Measurements from ENCODE around the gene TNRC6C. TPM values are rescaled to one million over a fixed set of nuclear protein-coding genes. Genes with fewer than 3 reads are reported as not detected.

Gene TNRC6C
- total RNA-seq, 2 experiments from 2014 or later: 50.7 to 57.3 TPM

GRCh38 chr17:78029697-78030096, 71.2 kb downstream of the TNRC6C start:
- intact Hi-C loops (cut with DNase I, micrococcal nuclease): no loop called here
- ChIA-PET POLR2A (interaction anchor here (0.6 to 1.1 kb wide), 2 partner anchors 36 to 71 kb away, joined by 3 to 5 read pairs; partner anchors contain the start of gene TNRC6C), CTCF (no interaction called here)
- H3K27ac Mint-ChIP-seq: no peak overlapping the region
- Histone ChIP-seq H3K9me3 (ENCODE audit: control insufficient read depth in 1 of 2, insufficient read depth in 1 of 2, low read length in 2 of 2) (no peaks in the 10 kb centered on the region), H3K27ac (ENCODE audit: low read depth in 1 of 2, low read length in 2 of 2) (no peak overlapping the region), H3K27me3 (ENCODE audit: control insufficient read depth in 1 of 2, insufficient read depth in 2 of 2, low read length in 2 of 2) (no peaks in the 10 kb centered on the region), H3K4me1 (ENCODE audit: insufficient read depth, low read length) (peaks cover 5% of the 10 kb centered on the region), H3K4me3 (ENCODE audit: low read length) (no peak overlapping the region), H3K36me3 (ENCODE audit: insufficient read depth, low read length) (peaks cover 39% of the 10 kb centered on the region)
- H3K4me1 Mint-ChIP-seq (ENCODE audit: low read depth): peaks cover 34% of the 10 kb centered on the region
- peaks cover 69% of the 10 kb centered on the region for H3K36me3 Mint-ChIP-seq (ENCODE audit: low read depth)
- no peaks in the 10 kb centered on the region for H3K9me3 Mint-ChIP-seq
- H3K4me3 Mint-ChIP-seq: no peak overlapping the region
- DNase-seq (no peak), ATAC-seq (ENCODE audit: poor library complexity) (no peak)
- TF ChIP-seq CTCF (IDR thresholded peaks at IDR 0.05): no peak
- no peaks in the 10 kb centered on the region for H3K27me3 Mint-ChIP-seq

- Histone ChIP-seq H3K27ac (ENCODE audit: low read depth in 1 of 2, low read length in 2 of 2) (no peak overlapping the region), H3K4me3 (ENCODE audit: low read length) (no peak overlapping the region), H3K27me3 (ENCODE audit: control insufficient read depth in 1 of 2, insufficient read depth in 2 of 2, low read length in 2 of 2) (no peaks in the 10 kb centered on the region), H3K9me3 (ENCODE audit: control insufficient read depth in 1 of 2, insufficient read depth in 1 of 2, low read length in 2 of 2) (no peaks in the 10 kb centered on the region), H3K4me1 (ENCODE audit: insufficient read depth, low read length) (peaks cover 5% of the 10 kb centered on the region), H3K36me3 (ENCODE audit: insufficient read depth, low read length) (peaks cover 49% of the 10 kb centered on the region)
- no peak for ATAC-seq (ENCODE audit: poor library complexity)
- Mint-ChIP-seq H3K4me1 (ENCODE audit: low read depth) (peaks cover 25% of the 10 kb centered on the region), H3K4me3 (no peak overlapping the region), H3K9me3 (no peaks in the 10 kb centered on the region), H3K36me3 (ENCODE audit: low read depth) (peaks cover 75% of the 10 kb centered on the region), H3K27ac (no peak overlapping the region), H3K27me3 (no peaks in the 10 kb centered on the region)
- ChIA-PET CTCF (interaction anchor here (2.0 kb wide), 1 partner anchor 12 kb away, joined by 7 read pairs; no protein-coding TSS in a partner anchor), POLR2A (interaction anchor here (1.1 kb wide), 1 partner anchor 9 kb away, joined by 4 read pairs; no protein-coding TSS in a partner anchor)
- TF ChIP-seq CTCF (IDR thresholded peaks at IDR 0.05): no peak
- intact Hi-C loops (cut with DNase I, micrococcal nuclease): no loop called here
- DNase-seq: no peak
Measured at GRCh38 chr17:78031435-78031834, 72.9 kb downstream of the TNRC6C start.

- Histone ChIP-seq H3K4me1 (ENCODE audit: insufficient read depth, low read length) (peaks cover 5% of the 10 kb centered on the region), H3K27ac (ENCODE audit: low read depth in 1 of 2, low read length in 2 of 2) (no peak overlapping the region), H3K9me3 (ENCODE audit: control insufficient read depth in 1 of 2, insufficient read depth in 1 of 2, low read length in 2 of 2) (no peaks in the 10 kb centered on the region), H3K27me3 (ENCODE audit: control insufficient read depth in 1 of 2, insufficient read depth in 2 of 2, low read length in 2 of 2) (no peaks in the 10 kb centered on the region), H3K36me3 (ENCODE audit: insufficient read depth, low read length) (peaks cover 54% of the 10 kb centered on the region), H3K4me3 (ENCODE audit: low read length) (no peak overlapping the region)
- DNase-seq: no peak
- no peak for ATAC-seq (ENCODE audit: poor library complexity)
- POLR2A ChIA-PET: interaction anchor here (1.1 kb wide), 1 partner anchor 9 kb away, joined by 4 read pairs; no protein-coding TSS in a partner anchor
- Mint-ChIP-seq H3K4me1 (ENCODE audit: low read depth) (peaks cover 17% of the 10 kb centered on the region), H3K4me3 (no peak overlapping the region), H3K9me3 (no peaks in the 10 kb centered on the region), H3K27ac (no peak overlapping the region), H3K27me3 (no peaks in the 10 kb centered on the region), H3K36me3 (ENCODE audit: low read depth) (peaks cover 72% of the 10 kb centered on the region)
- no peak for TF ChIP-seq CTCF (IDR thresholded peaks at IDR 0.05)
- CTCF ChIA-PET: no interaction called here
- intact Hi-C loops (cut with DNase I, micrococcal nuclease): no loop called here
Measured at GRCh38 chr17:78032166-78032565, 73.7 kb downstream of the TNRC6C start.

Measured in CD4-positive, alpha-beta T cell (primary cell).